GM19372 (cell line): ENCODE measurements around the gene PCNA.
A peak's percentile ranks its signal among the peaks of the same experiment; 100 is the strongest.

ENCODE experiments used
- ATAC-seq: cut with Tn5 transposase; IDR thresholded peaks from one replicate; pipeline ENCODE4 v1.9.1; 2021; ENCODE audit warnings: mild to moderate bottlenecking, low read depth, moderate library complexity; ENCODE audit not compliant: unreplicated experiment

The PCNA gene

DNA sequence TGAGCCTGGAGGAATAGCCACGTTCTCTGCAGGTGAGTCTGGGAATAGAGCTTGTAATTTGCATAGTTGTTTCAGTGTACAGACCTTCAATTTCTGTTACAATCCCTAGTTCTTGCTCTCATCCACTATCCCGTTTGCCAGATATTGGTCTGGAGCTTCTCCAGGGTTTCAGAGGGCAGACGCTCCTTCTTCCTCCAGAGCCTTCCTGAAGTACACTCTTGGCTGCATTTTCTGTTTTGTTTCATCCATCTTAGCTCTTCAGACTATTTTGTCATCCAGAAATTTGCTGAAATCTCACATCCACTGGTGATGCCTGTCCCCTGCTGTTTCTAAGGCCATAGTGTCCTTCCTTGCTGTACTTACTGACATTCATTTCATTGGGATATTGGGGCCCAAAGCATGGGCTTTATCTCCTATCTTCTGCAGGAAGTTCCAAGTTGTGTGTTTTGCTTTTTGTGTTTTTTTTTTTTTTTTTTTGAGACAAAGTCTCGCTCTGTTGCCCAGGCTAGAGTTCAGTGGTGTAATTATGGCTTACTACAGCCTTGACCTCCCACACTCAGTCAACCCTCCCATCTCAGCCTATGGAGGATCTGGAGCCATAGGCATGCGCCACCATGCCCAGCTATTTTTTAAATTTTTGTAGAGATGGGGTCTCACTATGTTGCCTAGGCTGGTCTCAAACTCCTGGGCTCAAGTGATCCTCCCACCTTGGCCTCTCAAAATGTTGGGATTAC lies 25.8 kb upstream of the PCNA start:
- ATAC-seq = no peak

DNA sequence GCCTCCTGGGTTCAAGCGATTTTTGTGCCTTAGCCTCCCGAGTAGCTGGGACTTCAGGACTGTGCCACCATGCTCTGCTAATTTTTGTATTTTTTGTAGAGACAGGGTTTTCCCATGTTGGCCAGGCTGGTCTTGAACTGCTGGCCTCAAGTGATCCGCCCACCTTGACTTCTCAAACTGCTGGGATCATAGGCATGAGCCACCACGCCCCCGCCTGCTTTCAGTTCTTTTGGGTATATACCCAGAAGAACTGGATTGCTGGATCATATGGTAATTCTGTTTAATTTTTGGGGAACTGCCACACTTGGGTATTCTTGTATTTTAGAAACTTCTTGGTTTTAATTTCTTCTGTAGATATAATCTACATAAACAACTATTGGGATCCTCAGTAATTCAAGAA lies 24.1 kb upstream of the PCNA start:
- ATAC-seq = no peak

DNA sequence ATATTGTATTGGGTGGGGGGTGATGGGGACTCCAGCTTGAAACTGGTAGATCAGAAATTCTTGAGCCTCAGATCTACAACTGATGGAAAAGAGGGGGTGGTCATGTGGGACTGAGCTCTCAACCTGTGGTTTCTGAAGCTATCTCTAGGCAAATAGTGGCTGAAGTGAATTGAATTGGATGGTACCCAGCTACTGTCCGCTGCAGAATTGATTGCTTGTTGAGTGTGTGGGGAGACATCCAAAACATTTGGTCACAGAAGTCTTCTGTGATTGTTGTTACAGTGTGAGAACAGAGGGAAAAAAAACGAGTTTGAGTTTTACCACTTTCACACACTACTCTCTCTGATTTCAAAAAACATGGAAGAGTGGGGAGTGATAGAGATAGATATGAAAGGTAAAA lies 21.9 kb upstream of the PCNA start:
- ATAC-seq = no peak

DNA sequence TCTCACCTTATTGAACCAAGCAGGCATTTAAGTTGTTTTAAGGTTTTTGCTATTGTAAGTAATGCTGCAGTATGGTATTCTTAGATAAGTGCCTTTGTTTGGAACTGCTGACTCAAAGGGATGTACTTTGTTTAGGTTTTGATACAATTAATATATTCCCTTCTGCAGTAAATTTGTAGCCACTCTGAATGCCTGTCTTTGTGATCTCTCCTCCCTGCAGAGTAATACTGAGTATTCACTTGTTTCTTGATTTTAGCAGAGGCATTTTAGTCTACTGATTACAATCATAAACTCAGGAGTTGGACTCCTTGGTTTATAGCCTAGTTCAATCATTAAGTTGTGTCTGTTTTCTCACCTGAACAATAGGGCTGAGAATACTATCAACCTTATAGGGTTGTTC lies 20.4 kb upstream of the PCNA start:
- ATAC-seq = no peak

DNA sequence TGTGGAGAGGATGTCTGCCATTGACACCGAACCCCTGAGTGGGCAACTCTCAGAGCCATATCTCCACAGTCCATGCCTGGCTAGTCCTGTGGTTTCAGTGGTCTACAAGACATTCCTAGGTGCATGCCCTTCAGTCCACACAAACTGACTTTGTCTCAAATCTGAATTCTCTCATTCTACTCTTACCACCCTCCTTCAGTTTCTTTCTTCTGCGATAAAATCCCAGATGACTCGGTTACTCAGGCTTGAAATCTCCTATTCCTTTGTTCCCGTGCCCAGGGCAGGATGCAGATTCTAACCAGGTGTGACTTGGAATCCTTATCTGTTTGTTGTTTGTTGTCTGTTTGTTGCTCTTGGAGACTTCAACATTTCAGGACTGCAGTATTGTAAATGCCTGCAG lies 16.3 kb upstream of the PCNA start:
- ATAC-seq = no peak

DNA sequence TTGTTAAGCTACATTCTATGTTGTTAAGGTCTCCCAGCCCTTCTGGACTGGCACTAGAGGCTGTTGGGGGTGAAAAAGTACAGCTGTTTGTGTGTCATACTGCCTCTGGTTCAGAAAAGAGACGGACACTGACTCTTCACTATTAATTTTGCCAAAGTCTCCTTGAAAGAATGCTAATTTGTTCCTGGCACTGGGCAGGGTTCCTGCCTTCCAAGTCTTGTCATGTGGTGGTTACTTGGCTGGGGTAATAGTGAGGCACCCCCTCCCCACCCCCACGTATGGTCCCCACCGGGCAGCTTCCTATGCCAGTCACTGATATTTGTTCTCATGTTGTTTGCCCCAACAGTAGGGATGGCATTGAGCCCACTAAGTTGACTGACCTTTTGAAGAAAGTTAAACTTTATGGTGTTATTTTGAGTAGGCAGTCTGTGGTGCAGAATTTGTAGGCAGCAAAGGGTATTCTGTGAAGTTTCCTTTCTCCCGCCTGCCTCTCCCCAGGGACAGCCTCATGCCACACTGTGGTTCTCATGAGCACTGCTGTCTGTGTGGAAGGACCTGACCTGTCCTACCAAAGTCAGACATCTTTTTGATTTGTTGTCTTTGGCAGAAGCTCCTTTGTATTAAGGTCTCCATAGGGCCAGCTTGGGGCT lies 15.7 kb upstream of the PCNA start:
- no peak for ATAC-seq

DNA sequence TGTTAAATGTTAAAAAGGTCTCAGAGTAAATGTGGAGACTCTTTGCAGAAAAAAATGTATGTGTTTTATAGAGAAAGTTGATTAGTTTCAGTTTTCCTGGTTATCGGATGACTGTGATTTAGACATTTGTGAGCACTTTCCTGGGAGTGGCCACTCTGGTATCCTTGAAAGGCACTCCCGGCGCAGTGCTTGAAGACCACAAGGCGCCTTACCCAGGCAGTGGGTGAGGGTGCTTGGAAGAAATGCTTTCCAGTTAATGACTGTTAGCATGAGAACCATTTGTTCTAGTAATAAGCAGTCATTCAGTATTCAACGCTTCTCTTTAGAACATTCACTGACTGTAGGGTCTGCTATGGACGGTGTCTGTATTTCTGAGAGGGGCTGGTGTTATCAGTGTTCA lies 14.2 kb upstream of the PCNA start:
- ATAC-seq = no peak

DNA sequence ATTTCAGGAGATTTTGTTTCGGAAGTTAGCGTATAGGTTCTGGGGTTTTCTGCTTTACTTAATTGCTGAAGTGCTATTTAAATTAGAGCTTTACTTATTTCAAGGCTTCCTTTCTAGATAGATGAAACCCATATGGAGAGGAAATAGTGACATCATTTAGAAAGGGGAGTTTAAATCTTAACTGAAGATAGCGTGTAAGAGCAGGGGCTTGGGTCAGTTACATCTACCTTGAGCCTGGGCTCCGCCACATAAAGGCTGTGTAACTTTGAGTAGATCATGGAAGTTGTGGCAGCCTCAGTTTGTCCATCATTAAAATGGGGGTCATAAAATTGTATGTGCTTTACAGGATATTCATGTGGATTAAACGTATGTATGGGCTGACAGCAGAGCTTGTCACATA lies 11.7 kb upstream of the PCNA start:
- ATAC-seq = no peak

DNA sequence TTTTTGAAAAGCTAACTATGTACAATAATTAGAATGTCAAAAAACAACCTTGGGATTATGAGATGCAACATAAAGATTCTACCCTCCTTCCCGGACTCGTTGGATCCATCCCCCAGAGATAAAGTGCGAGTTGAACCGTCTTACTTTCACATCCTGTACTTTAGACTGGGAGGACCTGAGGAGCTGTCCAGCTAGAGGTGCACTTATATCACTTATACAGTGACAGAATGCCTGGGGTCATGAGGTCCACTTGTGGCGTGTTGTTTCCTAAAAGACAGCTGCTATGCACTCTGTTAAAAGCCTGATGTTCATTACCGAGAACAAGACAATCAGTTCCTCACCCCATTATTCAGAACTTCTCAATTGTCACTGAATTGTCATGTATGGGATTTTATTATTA lies 9.1 kb upstream of the PCNA start:
- no peak for ATAC-seq

DNA sequence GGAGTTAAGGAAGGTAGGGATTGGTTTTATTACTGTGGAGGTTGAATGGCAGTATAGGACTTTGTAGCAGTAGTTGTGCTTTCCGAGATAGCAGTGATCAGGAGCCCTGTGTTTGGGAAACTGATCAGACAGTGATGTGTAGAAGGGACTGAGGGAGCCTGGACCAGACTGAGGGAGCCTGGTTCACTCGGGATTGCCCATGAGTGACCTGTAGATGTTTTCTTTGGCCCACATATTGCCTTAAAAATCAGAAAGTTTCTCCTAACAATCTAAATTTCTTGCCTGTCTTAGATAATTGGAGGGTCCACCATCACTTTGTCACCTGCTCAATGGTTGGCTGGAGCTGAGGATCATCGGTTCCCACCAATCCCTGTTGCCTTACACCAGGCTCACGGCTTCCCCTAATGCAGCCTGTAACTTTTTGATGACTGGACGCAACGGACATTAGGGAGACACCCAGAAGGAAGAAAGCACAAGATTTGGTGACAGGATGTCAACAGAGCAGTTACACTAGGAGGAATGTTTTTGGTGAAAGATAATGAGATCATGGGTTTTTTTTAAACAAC lies 8.2 kb upstream of the PCNA start:
- ATAC-seq = no peak

DNA sequence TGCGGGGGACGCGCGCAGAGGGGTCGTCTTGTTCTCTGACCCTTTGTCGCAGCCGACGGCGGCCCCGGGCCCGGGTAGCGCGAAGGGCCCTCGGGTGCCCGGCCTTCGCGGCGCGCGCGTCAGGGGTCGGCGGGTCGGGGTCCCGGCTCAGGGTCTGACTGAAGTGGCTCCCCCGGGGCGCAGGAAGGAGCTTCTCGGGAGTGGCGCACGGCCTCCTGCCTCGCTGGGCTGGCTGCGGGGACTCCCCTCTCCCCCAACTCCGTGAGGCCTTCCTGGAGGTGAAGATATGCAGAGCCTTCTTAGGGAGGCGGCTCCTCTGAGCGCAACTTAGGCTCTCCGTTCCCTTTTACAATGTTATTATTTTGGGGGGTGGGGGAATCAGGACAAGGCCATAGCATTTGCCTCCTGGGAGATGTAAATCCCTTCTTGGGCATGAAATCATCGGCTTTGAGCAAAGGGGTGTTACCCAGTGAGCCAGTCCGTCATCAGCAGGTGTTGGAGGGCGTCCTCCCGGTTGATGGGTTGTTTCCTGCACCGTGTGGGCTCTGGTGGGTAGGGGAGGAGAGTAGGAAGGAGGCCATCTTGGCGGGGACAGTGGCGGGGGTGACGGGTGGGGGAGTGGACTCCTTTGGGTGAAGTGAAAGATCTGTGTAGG lies 7.6 kb upstream of the PCNA start:
- ATAC-seq = peak; percentile 9

DNA sequence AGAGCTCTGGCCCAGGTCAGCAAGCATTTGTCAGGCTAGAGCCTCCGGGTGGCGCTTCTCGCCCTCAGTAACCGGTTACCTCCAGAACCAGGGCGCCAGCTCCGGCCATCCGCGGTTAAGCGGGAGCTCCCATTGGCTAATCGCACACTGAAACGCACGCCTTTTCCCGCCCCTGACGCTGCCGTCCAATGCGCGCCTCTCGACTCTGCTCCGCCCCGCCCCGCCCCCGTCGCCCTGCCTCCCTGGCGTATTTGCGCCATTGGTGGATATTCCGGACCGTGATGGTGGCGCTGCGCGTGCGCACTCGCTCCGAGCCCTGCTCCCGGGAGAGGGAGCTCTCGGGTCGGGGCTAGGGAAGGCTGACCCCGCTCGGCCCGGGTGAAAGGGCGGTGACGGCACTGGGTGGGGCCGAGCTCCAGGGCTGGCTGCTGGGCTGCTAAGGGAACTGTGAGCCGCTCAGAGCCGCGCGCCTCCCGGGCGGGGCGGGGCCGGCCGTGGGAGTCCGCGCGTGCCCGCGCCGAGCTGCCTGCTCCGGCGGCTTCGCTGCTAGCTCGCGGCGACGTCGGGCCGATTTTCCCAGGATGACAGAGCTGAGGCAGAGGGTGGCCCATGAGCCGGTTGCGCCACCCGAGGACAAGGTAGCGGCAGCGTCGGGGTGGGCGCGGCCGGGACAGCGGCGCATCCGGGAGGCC lies 6.9 kb upstream of the PCNA start, which contains the start of gene CDS2:
Gene CDS2, plus strand, starts transcription at position 497 of the 692 bp plus-strand sequence. Its CDS starts 85 bp downstream, at position 582.
- peak; percentile 84 for ATAC-seq

DNA sequence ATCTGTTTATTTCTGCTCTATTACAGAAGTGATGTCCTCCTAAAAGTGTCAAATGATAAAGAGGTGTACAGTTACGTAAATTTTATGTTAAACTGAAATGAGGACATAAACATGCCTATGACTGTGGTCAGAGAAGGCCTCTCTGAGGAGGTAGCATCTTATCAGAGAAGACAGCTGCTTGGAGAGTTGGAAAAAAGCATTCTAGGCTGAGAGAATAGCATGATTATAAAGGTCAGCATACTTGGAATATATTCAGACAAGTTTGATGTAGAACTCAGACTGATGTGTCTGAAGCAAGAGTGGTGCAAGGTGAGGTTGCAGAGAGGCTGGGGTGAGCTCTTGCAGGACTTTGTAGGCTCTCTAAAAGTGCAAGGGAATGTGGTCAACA lies 3.1 kb upstream of the PCNA start:
- no peak for ATAC-seq

DNA sequence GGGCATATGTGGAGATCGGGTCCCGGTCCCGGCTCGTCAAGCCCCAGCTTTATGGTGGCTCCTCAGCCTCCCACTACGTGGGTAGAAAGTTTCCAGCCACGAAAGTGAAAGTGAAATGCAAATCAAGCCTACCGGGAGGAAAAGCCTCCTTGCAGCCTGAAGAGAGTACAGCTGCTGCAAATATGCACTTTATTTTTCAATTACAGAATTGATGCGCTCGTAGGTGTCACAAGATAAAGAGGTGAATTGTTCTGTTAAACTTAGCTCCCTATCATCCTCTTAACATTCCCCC lies 373 bp upstream of the PCNA start:
- ATAC-seq = no peak

DNA sequence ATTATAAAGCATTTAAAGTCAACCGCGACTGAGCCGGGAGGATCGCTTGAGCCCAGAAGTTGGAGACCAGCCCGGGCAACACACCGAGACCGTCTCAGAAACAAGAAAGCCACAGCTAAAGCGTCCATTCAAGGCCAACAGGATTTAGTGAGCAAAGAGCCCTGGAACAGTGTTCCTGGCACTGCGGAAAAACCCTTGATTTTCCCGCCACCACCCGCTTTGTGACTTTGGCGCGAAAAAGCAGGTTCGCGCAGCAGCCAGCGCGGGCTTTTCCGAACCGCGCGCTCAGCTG lies 669 bp downstream of the PCNA start:
- no peak for ATAC-seq

DNA sequence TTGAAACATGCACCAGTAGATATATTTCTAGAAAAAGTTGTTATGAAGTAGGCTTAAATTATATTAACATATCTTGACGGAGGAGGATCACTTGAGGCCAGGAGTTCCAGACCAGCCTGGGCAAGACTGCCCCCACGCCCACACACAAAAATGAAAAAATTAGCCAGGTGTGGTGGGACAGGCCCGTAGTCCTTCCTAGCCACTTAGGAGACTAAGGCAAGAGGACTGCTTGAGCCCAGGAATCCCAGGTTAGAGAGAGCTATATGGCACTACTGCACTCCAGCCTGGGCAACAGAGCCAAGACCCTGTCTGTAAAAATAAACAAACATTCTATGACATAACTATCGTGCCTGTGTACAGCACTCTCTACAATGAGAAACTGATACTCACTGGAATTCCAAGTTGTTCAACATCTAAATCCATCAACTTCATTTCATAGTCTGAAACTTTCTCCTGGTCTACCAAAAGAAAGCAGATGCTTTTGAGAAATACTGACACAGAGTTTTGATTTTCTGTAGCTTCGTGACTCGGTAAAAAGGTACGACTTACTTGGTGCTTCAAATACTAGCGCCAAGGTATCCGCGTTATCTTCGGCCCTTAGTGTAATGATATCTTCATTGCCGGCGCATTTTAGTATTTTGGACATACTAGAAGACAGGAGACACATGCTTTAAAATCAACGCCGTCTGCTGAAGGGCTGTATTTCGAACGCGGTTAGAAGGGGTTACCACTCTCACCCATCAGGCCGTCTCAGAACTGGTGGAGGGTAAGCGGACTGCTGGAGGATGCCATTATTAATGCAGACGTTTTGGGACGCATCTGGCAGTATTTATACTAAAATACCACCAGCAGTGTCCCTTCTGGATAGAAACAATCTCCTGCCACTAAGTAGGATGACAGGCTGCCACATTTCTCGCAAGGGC lies 1.3 kb downstream of the PCNA start:
- ATAC-seq = no peak

DNA sequence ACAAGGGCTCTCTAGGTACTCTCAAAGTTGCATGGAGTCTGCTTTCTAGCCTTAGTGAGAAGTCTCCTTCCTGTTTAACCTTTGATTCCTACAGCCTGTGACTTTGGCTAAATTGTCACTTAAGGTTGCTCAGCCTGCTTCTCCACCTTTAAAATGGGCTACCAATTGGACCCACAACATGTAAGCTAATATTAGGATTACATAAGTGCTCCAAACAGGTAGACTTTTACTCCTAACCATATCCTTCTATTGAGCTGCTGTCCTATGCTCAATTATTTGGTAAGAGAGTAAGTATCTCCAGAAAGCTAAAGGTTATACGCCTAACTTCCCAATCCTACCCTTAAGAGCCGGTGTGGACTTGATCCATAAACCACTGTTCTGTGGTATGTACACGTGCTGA lies 2.9 kb downstream of the PCNA start:
- ATAC-seq = no peak

DNA sequence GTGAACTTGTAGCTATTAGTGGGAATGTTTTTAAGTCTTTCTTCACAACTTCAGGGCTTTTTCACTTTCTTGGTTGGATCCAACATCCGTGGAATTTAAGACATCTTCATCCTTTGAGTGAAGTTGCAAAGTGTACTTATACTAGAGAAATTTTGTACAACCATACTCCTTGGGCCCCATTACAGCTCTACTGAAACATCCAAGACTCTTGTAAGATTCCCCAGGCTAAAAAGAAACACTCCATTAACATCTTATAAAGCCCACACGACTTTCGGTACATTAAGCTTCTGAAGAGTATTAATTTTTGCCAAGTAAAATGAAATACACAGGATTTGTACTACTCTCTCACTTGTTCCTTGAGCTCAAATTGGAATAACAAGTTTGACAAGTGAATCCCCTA lies 5.4 kb downstream of the PCNA start:
- no peak for ATAC-seq

DNA sequence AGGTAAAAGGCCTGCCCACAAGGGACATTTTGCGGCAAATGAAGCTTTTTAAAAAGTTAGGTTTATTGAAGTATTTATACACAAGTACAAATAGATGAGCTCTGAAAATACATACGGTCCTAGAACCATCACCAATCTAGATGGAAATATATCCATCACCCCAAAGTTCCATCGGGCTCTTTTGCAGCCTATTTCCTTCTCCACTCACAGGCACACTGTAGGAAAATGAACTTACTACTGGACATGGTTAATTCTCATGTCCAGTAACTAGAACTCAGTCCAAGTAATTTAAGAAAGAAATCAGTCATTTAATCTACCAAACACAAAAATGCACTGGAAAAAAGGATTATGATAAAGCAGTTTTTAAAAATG lies 6.2 kb downstream of the PCNA start:
- no peak for ATAC-seq

DNA sequence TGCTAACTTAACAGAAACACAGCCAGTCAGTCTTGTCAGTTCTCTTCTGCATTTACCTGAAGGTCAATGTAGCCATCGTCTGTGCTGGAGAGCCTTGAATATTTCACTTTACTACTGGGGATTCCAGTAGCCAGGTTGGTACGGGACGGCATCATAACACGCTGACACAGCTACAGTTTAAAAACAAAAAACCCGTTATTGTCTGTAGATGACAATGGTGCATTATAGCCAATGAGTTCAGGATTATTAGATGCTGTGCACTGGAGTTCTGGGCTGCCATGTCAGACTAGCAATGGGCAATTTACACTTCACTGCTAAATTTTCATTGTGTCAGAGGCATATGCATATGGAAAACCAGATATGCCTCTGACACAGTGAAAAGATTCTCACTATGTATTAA lies 10.5 kb downstream of the PCNA start:
- no peak for ATAC-seq
